ENCODE measurements around the gene POU2F3. TPM values are rescaled to one million over a fixed set of nuclear protein-coding genes. Genes with fewer than 3 reads are reported as not detected.

Gene POU2F3
- total RNA-seq, 4 donors from 2014 or later = not detected

DNA sequence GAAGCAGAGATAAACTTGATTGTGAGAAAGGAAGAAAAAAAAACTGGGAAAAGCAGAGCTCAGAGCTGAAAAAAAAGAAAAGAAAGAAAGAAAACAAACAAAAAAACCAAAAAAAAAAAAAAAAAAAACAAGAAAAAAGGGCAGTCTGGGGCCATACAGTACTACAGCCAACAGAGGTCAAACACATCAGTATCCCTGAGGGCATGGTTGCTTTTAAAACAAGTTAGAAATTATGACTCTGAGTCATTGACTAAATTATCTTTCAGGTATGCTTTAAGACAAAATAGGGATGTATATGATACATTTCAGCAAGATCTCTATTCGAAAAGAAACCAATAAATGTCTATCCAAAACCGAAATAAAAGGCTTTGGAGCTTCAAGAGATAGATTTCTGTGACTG lies 48.1 kb downstream of the POU2F3 start:
- TF ChIP-seq, protein P1, sequence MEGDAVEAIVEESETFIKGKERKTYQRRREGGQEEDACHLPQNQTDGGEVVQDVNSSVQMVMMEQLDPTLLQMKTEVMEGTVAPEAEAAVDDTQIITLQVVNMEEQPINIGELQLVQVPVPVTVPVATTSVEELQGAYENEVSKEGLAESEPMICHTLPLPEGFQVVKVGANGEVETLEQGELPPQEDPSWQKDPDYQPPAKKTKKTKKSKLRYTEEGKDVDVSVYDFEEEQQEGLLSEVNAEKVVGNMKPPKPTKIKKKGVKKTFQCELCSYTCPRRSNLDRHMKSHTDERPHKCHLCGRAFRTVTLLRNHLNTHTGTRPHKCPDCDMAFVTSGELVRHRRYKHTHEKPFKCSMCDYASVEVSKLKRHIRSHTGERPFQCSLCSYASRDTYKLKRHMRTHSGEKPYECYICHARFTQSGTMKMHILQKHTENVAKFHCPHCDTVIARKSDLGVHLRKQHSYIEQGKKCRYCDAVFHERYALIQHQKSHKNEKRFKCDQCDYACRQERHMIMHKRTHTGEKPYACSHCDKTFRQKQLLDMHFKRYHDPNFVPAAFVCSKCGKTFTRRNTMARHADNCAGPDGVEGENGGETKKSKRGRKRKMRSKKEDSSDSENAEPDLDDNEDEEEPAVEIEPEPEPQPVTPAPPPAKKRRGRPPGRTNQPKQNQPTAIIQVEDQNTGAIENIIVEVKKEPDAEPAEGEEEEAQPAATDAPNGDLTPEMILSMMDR (IDR thresholded peaks at IDR 0.05; ENCODE audit: low read depth) = no peak

DNA sequence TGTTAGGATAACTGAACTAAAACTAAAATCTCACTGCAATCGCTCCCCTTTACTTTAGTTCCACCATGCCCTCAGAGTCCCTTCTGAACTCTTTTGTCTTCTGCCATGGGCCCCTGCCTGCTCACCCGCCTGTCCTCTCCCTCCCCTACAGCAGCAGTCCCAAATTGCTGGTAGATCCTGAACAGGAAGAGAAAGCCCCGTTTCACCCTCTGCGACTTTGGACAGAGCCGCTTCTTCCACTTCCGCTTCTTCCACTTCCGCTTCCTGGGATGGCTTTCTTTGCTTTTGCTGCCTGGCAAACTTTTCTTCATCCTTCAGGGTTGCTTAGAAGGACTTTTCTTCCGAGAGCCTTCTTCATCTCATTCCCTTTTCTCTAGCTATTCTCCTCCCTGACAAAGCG lies 49.5 kb downstream of the POU2F3 start:
- TF ChIP-seq, protein P1 (IDR thresholded peaks at IDR 0.05; ENCODE audit: low read depth) = no peak

DNA sequence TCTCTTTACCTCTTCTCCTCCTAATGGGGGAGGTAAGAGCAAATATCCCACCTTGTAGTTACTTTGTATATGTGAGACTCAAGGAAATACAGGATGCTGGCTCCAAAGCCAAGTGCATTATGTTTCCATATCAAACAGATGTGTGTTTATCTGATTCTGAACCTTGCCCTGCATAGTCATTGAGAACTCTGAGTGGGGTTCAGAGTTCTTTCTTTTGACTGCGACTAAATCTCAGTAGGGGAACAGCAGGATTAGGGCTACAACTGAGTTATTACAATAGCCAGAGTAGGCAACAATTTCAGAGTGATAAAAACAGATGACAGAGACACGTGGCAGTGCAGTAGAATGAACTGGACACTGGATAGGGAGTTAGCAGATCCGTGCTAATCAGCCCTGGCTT lies 51.0 kb downstream of the POU2F3 start:
- TF ChIP-seq, protein P1 (IDR thresholded peaks at IDR 0.05; ENCODE audit: low read depth) = no peak

DNA sequence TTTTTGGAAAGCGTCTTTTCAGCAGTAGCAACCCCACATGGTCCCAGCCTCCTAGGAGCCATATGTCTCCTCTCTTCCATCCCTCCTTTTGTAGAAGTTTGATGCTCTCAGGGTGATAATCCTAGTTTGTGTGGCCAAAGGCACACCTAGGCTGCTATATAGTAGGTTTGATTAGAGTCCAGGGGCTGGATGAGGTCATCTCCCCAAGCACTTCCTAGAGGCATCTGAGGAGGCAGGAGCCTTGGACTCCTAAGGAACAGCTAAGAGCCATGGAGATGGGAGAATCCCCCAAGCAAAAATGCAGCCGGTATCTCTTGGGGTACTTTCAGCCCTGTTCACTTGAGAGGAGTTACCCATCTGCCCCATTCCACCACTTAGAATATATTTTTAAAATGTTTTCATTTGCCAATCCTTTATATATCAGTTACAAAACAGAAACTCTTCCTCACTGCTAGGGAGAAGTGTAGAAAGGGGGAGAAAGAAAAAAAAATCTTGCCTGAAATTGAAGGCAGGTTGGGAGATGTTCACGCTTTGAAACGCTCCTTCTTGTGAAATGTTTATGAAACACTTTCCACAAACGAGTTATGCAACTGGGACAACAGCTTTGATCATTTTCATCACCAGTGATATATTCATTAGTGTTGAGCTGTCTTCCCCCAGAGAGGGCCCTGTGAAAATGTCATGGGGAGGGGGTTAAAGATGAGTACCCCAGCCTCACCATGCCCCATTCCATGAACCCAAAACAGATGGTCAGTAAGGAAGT lies 53.3 kb downstream of the POU2F3 start:
- TF ChIP-seq, protein P1 (IDR thresholded peaks at IDR 0.05; ENCODE audit: low read depth) = no peak

DNA sequence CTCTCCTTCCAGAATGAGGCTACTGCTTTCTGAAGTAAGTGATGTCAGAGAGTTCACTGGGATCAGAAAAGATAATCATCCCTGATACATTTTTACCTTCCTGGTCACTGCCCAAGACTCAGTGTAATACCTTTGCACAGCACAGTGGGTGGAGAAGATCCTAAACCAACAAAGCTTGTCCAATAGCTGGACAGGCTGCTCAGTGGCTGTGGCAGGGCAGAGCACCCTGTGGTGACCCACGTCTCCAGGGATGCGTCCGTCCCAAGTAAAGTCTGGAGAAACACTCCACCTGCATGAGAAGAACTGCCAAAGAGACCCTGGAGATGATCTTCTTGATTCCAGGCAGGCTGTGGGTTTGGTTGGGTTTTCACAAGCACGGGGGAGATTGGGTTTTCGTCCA lies 54.2 kb downstream of the POU2F3 start:
- TF ChIP-seq, protein P1 (IDR thresholded peaks at IDR 0.05; ENCODE audit: low read depth) = no peak

DNA sequence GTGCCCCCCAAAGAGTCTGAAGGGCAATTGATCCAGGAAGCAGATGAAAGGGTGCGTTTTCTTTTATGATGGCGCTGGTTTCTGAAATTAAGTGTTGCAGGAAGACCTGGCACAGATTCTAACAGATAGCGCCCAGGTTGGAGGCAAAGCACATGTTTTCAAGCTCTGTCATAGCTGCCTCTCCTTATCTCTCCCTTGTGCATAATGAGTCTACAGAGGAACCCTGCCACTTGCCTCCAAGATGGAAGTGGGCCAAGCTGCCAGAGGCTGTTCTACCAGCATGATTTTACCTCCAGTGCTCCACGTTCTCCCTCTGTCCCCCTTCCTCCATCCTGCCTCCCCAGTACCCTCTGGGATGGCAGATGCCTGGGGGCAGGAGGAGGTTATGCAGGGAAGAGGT lies 55.2 kb downstream of the POU2F3 start:
- TF ChIP-seq, protein P1 (IDR thresholded peaks at IDR 0.05; ENCODE audit: low read depth) = no peak

DNA sequence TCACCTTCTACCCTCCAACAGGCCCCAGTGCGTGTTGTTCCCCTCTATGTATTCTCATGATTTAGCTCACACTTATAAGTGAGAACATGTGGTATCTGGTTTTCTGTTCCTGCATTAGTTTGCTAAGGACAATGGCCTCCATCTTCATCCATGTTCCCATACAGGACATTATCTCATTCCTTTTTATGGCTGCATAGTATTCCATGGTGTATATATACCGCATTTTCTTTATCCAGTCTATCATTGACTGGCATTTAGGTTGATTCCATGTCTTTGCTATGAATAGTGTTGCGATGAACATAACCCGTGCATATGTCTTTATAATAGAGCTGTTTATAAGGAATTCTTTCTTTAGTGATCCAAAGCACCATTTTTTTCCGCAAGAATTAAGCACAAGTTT lies 56.6 kb downstream of the POU2F3 start:
- TF ChIP-seq, protein P1 (IDR thresholded peaks at IDR 0.05; ENCODE audit: low read depth) = no peak
